ENCODE measurements around the gene CD9.

Gene CD9

DNA sequence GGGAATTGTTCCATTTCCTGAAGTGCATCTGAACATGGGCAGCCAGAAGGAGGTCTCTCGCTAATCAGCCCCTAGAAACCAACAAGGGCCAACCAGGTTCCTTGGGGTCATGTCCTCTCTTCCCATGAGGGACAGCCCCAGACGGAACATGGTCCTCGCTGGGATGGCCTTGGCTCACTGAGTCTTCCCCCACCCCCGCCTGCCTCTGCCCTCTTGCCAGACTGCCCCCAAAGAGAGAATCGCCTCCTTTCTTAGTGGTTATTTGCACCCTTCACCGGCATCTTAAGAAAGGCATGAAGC, 36.4 kb downstream of the CD9 start:
- H3K27me3 ChIP-seq (ENCODE audit: insufficient read depth, poor library complexity, severe bottlenecking), result no peaks in the 10 kb centered on the region
- TF ChIP-seq GABPA (IDR thresholded peaks at IDR 0.05; ENCODE audit: low read depth) (no peak), SPI1 (IDR thresholded peaks at IDR 0.05; ENCODE audit: borderline replicate concordance, low read depth) (no peak), POLR2AphosphoS5 (IDR thresholded peaks at IDR 0.05; ENCODE audit: low read depth) (no peak)
- TF ChIP-seq, protein P1, sequence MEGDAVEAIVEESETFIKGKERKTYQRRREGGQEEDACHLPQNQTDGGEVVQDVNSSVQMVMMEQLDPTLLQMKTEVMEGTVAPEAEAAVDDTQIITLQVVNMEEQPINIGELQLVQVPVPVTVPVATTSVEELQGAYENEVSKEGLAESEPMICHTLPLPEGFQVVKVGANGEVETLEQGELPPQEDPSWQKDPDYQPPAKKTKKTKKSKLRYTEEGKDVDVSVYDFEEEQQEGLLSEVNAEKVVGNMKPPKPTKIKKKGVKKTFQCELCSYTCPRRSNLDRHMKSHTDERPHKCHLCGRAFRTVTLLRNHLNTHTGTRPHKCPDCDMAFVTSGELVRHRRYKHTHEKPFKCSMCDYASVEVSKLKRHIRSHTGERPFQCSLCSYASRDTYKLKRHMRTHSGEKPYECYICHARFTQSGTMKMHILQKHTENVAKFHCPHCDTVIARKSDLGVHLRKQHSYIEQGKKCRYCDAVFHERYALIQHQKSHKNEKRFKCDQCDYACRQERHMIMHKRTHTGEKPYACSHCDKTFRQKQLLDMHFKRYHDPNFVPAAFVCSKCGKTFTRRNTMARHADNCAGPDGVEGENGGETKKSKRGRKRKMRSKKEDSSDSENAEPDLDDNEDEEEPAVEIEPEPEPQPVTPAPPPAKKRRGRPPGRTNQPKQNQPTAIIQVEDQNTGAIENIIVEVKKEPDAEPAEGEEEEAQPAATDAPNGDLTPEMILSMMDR (IDR thresholded peaks at IDR 0.05; ENCODE audit: insufficient read depth, low read length), result no peak
- TF ChIP-seq, protein P2, sequence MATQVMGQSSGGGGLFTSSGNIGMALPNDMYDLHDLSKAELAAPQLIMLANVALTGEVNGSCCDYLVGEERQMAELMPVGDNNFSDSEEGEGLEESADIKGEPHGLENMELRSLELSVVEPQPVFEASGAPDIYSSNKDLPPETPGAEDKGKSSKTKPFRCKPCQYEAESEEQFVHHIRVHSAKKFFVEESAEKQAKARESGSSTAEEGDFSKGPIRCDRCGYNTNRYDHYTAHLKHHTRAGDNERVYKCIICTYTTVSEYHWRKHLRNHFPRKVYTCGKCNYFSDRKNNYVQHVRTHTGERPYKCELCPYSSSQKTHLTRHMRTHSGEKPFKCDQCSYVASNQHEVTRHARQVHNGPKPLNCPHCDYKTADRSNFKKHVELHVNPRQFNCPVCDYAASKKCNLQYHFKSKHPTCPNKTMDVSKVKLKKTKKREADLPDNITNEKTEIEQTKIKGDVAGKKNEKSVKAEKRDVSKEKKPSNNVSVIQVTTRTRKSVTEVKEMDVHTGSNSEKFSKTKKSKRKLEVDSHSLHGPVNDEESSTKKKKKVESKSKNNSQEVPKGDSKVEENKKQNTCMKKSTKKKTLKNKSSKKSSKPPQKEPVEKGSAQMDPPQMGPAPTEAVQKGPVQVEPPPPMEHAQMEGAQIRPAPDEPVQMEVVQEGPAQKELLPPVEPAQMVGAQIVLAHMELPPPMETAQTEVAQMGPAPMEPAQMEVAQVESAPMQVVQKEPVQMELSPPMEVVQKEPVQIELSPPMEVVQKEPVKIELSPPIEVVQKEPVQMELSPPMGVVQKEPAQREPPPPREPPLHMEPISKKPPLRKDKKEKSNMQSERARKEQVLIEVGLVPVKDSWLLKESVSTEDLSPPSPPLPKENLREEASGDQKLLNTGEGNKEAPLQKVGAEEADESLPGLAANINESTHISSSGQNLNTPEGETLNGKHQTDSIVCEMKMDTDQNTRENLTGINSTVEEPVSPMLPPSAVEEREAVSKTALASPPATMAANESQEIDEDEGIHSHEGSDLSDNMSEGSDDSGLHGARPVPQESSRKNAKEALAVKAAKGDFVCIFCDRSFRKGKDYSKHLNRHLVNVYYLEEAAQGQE (IDR thresholded peaks at IDR 0.05; ENCODE audit: insufficient replicate concordance, low read depth), result no peak
- DNase-seq (ENCODE audit: low read depth in 1 of 2, low spot score in 1 of 2), result no peak

DNA sequence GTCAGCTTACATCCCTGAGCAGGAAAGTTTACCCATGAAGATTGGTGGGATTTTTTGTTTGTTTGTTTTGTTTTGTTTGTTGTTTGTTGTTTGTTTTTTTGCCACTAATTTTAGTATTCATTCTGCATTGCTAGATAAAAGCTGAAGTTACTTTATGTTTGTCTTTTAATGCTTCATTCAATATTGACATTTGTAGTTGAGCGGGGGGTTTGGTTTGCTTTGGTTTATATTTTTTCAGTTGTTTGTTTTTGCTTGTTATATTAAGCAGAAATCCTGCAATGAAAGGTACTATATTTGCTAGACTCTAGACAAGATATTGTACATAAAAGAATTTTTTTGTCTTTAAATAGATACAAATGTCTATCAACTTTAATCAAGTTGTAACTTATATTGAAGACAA, 37.6 kb downstream of the CD9 start:
- H3K4me3 ChIP-seq (replicated peaks; ENCODE audit: insufficient read depth, low read length), result no peak overlapping the region
- H3K27ac ChIP-seq (replicated peaks), result no peak overlapping the region
- no peak for TF ChIP-seq POLR2AphosphoS5 (IDR thresholded peaks at IDR 0.05; ENCODE audit: low read depth)
- TF ChIP-seq, protein P2 (IDR thresholded peaks at IDR 0.05; ENCODE audit: insufficient replicate concordance, low read depth), result no peak
- no peak for TF ChIP-seq GABPA (IDR thresholded peaks at IDR 0.05; ENCODE audit: low read depth)
- no peak for TF ChIP-seq SPI1 (IDR thresholded peaks at IDR 0.05; ENCODE audit: borderline replicate concordance, low read depth)
- H3K27me3 ChIP-seq (ENCODE audit: insufficient read depth, poor library complexity, severe bottlenecking), result no peaks in the 10 kb centered on the region
- no peak for DNase-seq (ENCODE audit: low read depth in 1 of 2, low spot score in 1 of 2)

More for the DNA sequence above, 36.4 kb downstream of the CD9 start:
- Histone ChIP-seq H3K4me3 (replicated peaks; ENCODE audit: insufficient read depth, low read length) (no peak overlapping the region), H3K27ac (replicated peaks) (no peak overlapping the region)

DNA sequence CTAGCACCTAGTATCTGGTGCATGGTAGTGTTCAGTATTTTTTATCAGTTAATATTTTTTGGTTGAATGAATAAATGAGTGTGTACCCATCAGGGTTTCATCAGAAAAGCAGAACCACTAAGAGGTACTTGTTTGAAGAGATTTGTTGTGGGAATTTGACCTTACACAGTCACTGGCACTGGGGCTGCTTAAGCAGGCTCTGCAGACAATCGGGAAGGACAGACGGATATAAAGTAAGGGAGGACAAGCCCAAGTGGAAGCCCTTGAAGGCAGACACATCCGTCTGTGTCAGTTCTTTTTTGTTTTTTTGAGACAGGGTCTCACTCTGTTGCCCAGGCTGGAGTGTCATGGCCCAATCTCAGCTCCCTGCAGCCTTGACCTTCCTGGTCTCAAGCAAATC, 38.7 kb downstream of the CD9 start:
- TF ChIP-seq GABPA (IDR thresholded peaks at IDR 0.05; ENCODE audit: low read depth), result no peak
- no peak for TF ChIP-seq SPI1 (IDR thresholded peaks at IDR 0.05; ENCODE audit: borderline replicate concordance, low read depth)
- TF ChIP-seq, protein P2 (IDR thresholded peaks at IDR 0.05; ENCODE audit: insufficient replicate concordance, low read depth), result no peak
- TF ChIP-seq POLR2AphosphoS5 (IDR thresholded peaks at IDR 0.05; ENCODE audit: low read depth), result no peak
- TF ChIP-seq, protein P1 (IDR thresholded peaks at IDR 0.05; ENCODE audit: insufficient read depth, low read length), result no peak
- no peaks in the 10 kb centered on the region for H3K27me3 ChIP-seq (ENCODE audit: insufficient read depth, poor library complexity, severe bottlenecking)
- no peak overlapping the region for H3K4me3 ChIP-seq (replicated peaks; ENCODE audit: insufficient read depth, low read length)
- no peak for DNase-seq (ENCODE audit: low read depth in 1 of 2, low spot score in 1 of 2)
- no peak overlapping the region for H3K27ac ChIP-seq (replicated peaks)

DNA sequence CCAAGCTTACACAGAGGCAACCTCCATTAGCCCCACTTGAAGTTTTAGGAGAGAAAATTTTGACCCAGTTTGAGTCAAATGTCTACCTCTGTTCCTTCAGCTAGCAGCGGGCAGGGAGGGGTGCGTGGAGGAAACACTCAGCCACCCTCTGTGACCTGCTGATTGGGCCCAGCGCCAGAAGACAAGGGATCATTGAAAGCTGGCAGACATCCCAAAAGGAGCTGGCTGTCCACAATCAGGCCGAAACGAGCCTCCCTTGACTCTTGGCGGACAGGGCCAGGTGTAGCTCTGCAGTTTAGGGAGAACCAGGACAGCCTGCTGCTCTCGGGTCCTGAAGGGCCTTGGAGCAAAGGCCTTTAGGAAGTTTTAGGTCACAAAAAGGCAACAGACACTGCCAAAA, 41.3 kb downstream of the CD9 start:
- TF ChIP-seq SPI1 (IDR thresholded peaks at IDR 0.05; ENCODE audit: borderline replicate concordance, low read depth) (no peak), POLR2AphosphoS5 (IDR thresholded peaks at IDR 0.05; ENCODE audit: low read depth) (no peak), GABPA (IDR thresholded peaks at IDR 0.05; ENCODE audit: low read depth) (no peak)
- TF ChIP-seq, protein P1 (IDR thresholded peaks at IDR 0.05; ENCODE audit: insufficient read depth, low read length), result no peak
- TF ChIP-seq, protein P2 (IDR thresholded peaks at IDR 0.05; ENCODE audit: insufficient replicate concordance, low read depth), result no peak
- Histone ChIP-seq H3K27ac (replicated peaks) (no peak overlapping the region), H3K27me3 (ENCODE audit: insufficient read depth, poor library complexity, severe bottlenecking) (no peaks in the 10 kb centered on the region), H3K4me3 (replicated peaks; ENCODE audit: insufficient read depth, low read length) (no peak overlapping the region)
- DNase-seq (ENCODE audit: low read depth in 1 of 2, low spot score in 1 of 2), result no peak

Data from HL-60 (cell line).